Hematopoietic multipotent progenitor cell treated with erythropoietin and hydrocortisone succinate and interleukin-3 and kit ligand, for 15 days (in vitro differentiated cells): ENCODE data around the gene FBXW5.

Experiments
- DNase-seq: peaks from one replicate; pipeline ENCODE4 v3.0.0-alpha.2; 2015; ENCODE audit warnings: low spot score

FBXW5 gene

GRCh38 chr9:136960938-136961275 is 16.4 kb upstream of the FBXW5 start:
- no peak for DNase-seq

GRCh38 chr9:136960212-136960937 is 15.8 kb upstream of the FBXW5 start:
- DNase-seq, result no peak

GRCh38 chr9:136958898-136959850 is 14.6 kb upstream of the FBXW5 start:
- DNase-seq, result no peak

- no peak for DNase-seq
Measured at GRCh38 chr9:136958473-136958872, 13.9 kb upstream of the FBXW5 start.

GRCh38 chr9:136957901-136958300 is 13.4 kb upstream of the FBXW5 start:
- no peak for DNase-seq

GRCh38 chr9:136957461-136957860 is 12.9 kb upstream of the FBXW5 start:
- DNase-seq, result no peak

- no peak for DNase-seq
Measured at GRCh38 chr9:136956604-136957003, 12.1 kb upstream of the FBXW5 start.

- DNase-seq, result no peak
Measured at GRCh38 chr9:136955943-136956335, 11.4 kb upstream of the FBXW5 start.

- DNase-seq, result no peak
Measured at GRCh38 chr9:136955202-136955942, 10.8 kb upstream of the FBXW5 start.

- no peak for DNase-seq
Measured at GRCh38 chr9:136954270-136955083, 9.9 kb upstream of the FBXW5 start.

- no peak for DNase-seq
Measured at GRCh38 chr9:136953771-136954269, 9.3 kb upstream of the FBXW5 start.

- DNase-seq, result no peak
Measured at GRCh38 chr9:136952876-136953770, 8.6 kb upstream of the FBXW5 start.

- no peak for DNase-seq
Measured at GRCh38 chr9:136952321-136952850, 7.8 kb upstream of the FBXW5 start.

GRCh38 chr9:136951541-136952320 is 7.2 kb upstream of the FBXW5 start, which contains the start of gene LCN12:
TSS of gene LCN12 (plus strand) at chr9:136952273. CDS start at chr9:136952328, 55 bp downstream.
- no peak for DNase-seq

GRCh38 chr9:136950656-136951276 is 6.2 kb upstream of the FBXW5 start:
- no peak for DNase-seq

GRCh38 chr9:136949817-136950655 is 5.5 kb upstream of the FBXW5 start:
- peak; percentile 93 for DNase-seq

- no peak for DNase-seq
Measured at GRCh38 chr9:136949239-136949816, 4.8 kb upstream of the FBXW5 start.
